Parathyroid adenoma (tissue), 2 donors: ENCODE data around the gene SND1.
A peak's percentile ranks its signal among the peaks of the same experiment; 100 is the strongest.

Experiments used
- H2AFZ ChIP-seq: fragments of 300-600 bp; sonication (generic); one replicate; pipeline ENCODE4 v1.7.0; 2017; ENCODE audit warnings: antibody characterized with exemption, mild to moderate bottlenecking
- H3K27ac ChIP-seq: fragments of 300-600 bp; sonication (generic); one replicate; pipeline ENCODE4 v1.7.0; 2017
- H3K27me3 ChIP-seq: fragments of 300-600 bp; sonication (generic); one replicate; pipeline ENCODE4 v1.7.0; 2017; ENCODE audit warnings: low read length; ENCODE audit not compliant: control insufficient read depth, insufficient read depth
- H3K36me3 ChIP-seq: fragments of 300-600 bp; sonication (generic); one replicate; pipeline ENCODE4 v1.7.0; 2017; ENCODE audit warnings: low read length; ENCODE audit not compliant: control insufficient read depth, insufficient read depth
- H3K4me1 ChIP-seq: fragments of 300-600 bp; sonication (generic); one replicate; pipeline ENCODE4 v1.7.0; 2017; ENCODE audit warnings: control low read depth
- H3K4me2 ChIP-seq: fragments of 300-600 bp; sonication (generic); one replicate; pipeline ENCODE4 v1.7.0; 2017; ENCODE audit warnings: low read length
- H3K4me3 ChIP-seq: fragments of 300-600 bp; sonication (generic); one replicate; pipeline ENCODE4 v1.7.0; 2017; ENCODE audit warnings: low read depth, low read length
- H3K79me2 ChIP-seq: fragments of 300-600 bp; sonication (generic); one replicate; pipeline ENCODE4 v1.7.0; 2017; ENCODE audit warnings: control low read depth
- H3K9ac ChIP-seq: fragments of 300-600 bp; sonication (generic); one replicate; pipeline ENCODE4 v1.7.0; 2017; ENCODE audit warnings: mild to moderate bottlenecking
- H3K9me3 ChIP-seq: fragments of 300-600 bp; sonication (generic); one replicate; pipeline ENCODE4 v1.7.0; 2017; ENCODE audit warnings: low read length; ENCODE audit not compliant: control insufficient read depth
- CTCF ChIP-seq: fragments of 300-600 bp; sonication (generic); IDR thresholded peaks from one replicate; pipeline ENCODE4 v1.7.0; 2017; ENCODE audit warnings: antibody characterized with exemption, mild to moderate bottlenecking
- donor health status: primary hyperparathyroidism.

Gene SND1

GRCh38 chr7:127996253-127997071, 344.5 kb downstream of the SND1 start:
- peaks cover 59% of the 10 kb centered on the region for H3K4me1 ChIP-seq
- no peak overlapping the region for H3K4me2 ChIP-seq
- H3K27ac ChIP-seq = peak overlapping the region; percentile 64
- H3K9ac ChIP-seq = no peak overlapping the region
- H3K36me3 ChIP-seq = no peaks in the 10 kb centered on the region
- H3K79me2 ChIP-seq = no peaks in the 10 kb centered on the region
- H3K9me3 ChIP-seq = no peaks in the 10 kb centered on the region
- no peak overlapping the region for H3K4me3 ChIP-seq
- H3K27me3 ChIP-seq = no peaks in the 10 kb centered on the region
- H2AFZ ChIP-seq = no peak overlapping the region
- no peak for TF ChIP-seq CTCF

GRCh38 chr7:127997226-127997922, 345.4 kb downstream of the SND1 start:
- Histone ChIP-seq H3K4me3 (no peak overlapping the region), H3K36me3 (no peaks in the 10 kb centered on the region), H3K79me2 (no peaks in the 10 kb centered on the region), H3K9me3 (no peaks in the 10 kb centered on the region), H3K4me2 (no peak overlapping the region), H2AFZ (no peak overlapping the region), H3K9ac (no peak overlapping the region), H3K27me3 (no peaks in the 10 kb centered on the region), H3K27ac (no peak overlapping the region), H3K4me1 (peaks cover 68% of the 10 kb centered on the region)
- TF ChIP-seq CTCF = no peak

- Histone ChIP-seq H3K9me3 (no peaks in the 10 kb centered on the region), H3K9ac (no peak overlapping the region), H3K27ac (no peak overlapping the region), H3K27me3 (no peaks in the 10 kb centered on the region), H3K4me2 (no peak overlapping the region), H3K79me2 (no peaks in the 10 kb centered on the region), H3K4me3 (no peak overlapping the region), H3K36me3 (no peaks in the 10 kb centered on the region), H2AFZ (no peak overlapping the region), H3K4me1 (peaks cover 73% of the 10 kb centered on the region)
- no peak for TF ChIP-seq CTCF
Measured at GRCh38 chr7:127998671-127999070, 346.7 kb downstream of the SND1 start.

GRCh38 chr7:128000048-128000447, 348.1 kb downstream of the SND1 start:
- TF ChIP-seq CTCF = no peak
- no peak overlapping the region for H3K9ac ChIP-seq
- H3K4me1 ChIP-seq = peaks cover 78% of the 10 kb centered on the region
- H3K27ac ChIP-seq = peak overlapping the region; percentile 84
- H3K4me3 ChIP-seq = no peak overlapping the region
- H3K9me3 ChIP-seq = no peaks in the 10 kb centered on the region
- H3K27me3 ChIP-seq = no peaks in the 10 kb centered on the region
- H2AFZ ChIP-seq = no peak overlapping the region
- no peaks in the 10 kb centered on the region for H3K36me3 ChIP-seq
- H3K79me2 ChIP-seq = no peaks in the 10 kb centered on the region
- H3K4me2 ChIP-seq = no peak overlapping the region
